Adrenal gland (tissue), 5 donors: ENCODE data around the gene TANC1.

Experiments used
- CTCF ChIP-seq, 6 experiments: fragments of 450-650 bp in 4 of 6; fragments of 200-600 bp in 2 of 6; sonication (generic) in 1 of 6; IDR thresholded peaks; 1 replicate in 5 of 6; 2 replicates in 1 of 6; pipeline versions ENCODE4 v1.5.1 to v1.8.0; 2016 to 2021; ENCODE audit warnings: antibody characterized with exemption in 6 of 6, mild to moderate bottlenecking in 2 of 6, moderate library complexity in 1 of 6
- POLR2A ChIP-seq, 2 donors: fragments of 450-650 bp; IDR thresholded peaks; one replicate each; pipeline ENCODE4 v1.6.1; 2017; ENCODE audit warnings: antibody characterized with exemption in 2 of 2, mild to moderate bottlenecking in 2 of 2, moderate library complexity in 1 of 2
- donor health status: DM: no; HTN: no; CAD: no.

- no peak for TF ChIP-seq POLR2A (IDR thresholded peaks at IDR 0.05)
- no peak for TF ChIP-seq CTCF (IDR thresholded peaks at IDR 0.05)
Observed at GRCh38 chr2:159201360-159202063, 233.1 kb downstream of the TANC1 start.
